Karpas-422 (cell line): ENCODE results near the gene ARHGAP22. TPM values are rescaled to one million over a fixed set of nuclear protein-coding genes. Genes with fewer than 3 reads are reported as not detected.

Source experiments
- DNase-seq: peaks from one replicate; pipeline ENCODE4 v3.0.0-alpha.2; 2015
- H2AFZ ChIP-seq: fragments of 200-600 bp; sonication (generic); 2 replicates; pipeline ENCODE4 v1.6.1; 2014; ENCODE audit warnings: antibody characterized with exemption, low read length, mixed read lengths
- H3K27ac ChIP-seq: fragments of 200-600 bp; sonication (generic); 2 replicates; pipeline ENCODE4 v1.5.1; 2014; ENCODE audit warnings: mild to moderate bottlenecking, low read length, moderate library complexity
- H3K27me3 ChIP-seq: fragments of 200-600 bp; sonication (generic); 2 replicates; pipeline ENCODE4 v1.6.1; 2014; ENCODE audit warnings: low read length, mixed read lengths
- H3K36me3 ChIP-seq: fragments of 200-600 bp; sonication (generic); 2 replicates; pipeline ENCODE4 v1.6.1; 2014; ENCODE audit warnings: low read length, mixed read lengths; ENCODE audit not compliant: insufficient read depth
- H3K4me1 ChIP-seq: fragments of 200-600 bp; sonication (generic); 2 replicates; pipeline ENCODE4 v1.6.1; 2014; ENCODE audit warnings: mild to moderate bottlenecking, low read length, mixed read lengths
- H3K4me2 ChIP-seq: fragments of 200-600 bp; sonication (generic); 2 replicates; pipeline ENCODE4 v1.6.1; 2014; ENCODE audit warnings: low read length, low read depth, mild to moderate bottlenecking; ENCODE audit not compliant: poor library complexity, severe bottlenecking
- H3K4me3 ChIP-seq: fragments of 200-600 bp; sonication (generic); 2 replicates; pipeline ENCODE4 v1.5.1; 2014; ENCODE audit warnings: mild to moderate bottlenecking, antibody characterized with exemption, low read length, mixed read lengths
- H3K79me2 ChIP-seq: fragments of 200-600 bp; sonication (generic); 2 replicates; pipeline ENCODE4 v1.6.1; 2014; ENCODE audit warnings: mild to moderate bottlenecking, low read length, mixed read lengths
- H3K9ac ChIP-seq: fragments of 200-600 bp; sonication (generic); 2 replicates; pipeline ENCODE4 v1.6.0; 2014; ENCODE audit warnings: low read length
- H3K9me2 ChIP-seq: fragments of 200-600 bp; sonication (generic), shearing (Covaris generic); replicated peaks from 2 replicates; pipeline ENCODE4 v1.6.0; 2014; ENCODE audit warnings: mild to moderate bottlenecking, low read length, moderate library complexity; ENCODE audit not compliant: insufficient read depth
- H3K9me3 ChIP-seq: fragments of 300-700, 200-600 bp; sonication (generic); 2 replicates; pipeline ENCODE4 v1.6.1; 2014; ENCODE audit warnings: low read length, mixed read lengths
- H4K20me1 ChIP-seq: fragments of 200-600 bp; sonication (generic); 2 replicates; pipeline ENCODE4 v1.6.1; 2014; ENCODE audit warnings: mild to moderate bottlenecking, antibody characterized with exemption, low read length, low read depth; ENCODE audit not compliant: insufficient read depth
- total RNA-seq: library from RNA; depleted of rRNA; stranded (reverse); fragments of >200 nt; shearing (Covaris generic); gene quantifications from 2 replicates; pipeline ENCODE4 v1.2.3, GENCODE V29; 2014; ENCODE audit warnings: low replicate concordance

Gene ARHGAP22
- total RNA-seq, 1 experiment from 2014 or later: 0.07 TPM

- no peak overlapping the region for H2AFZ ChIP-seq
- H4K20me1 ChIP-seq: no peaks in the 10 kb centered on the region
- no peak for DNase-seq
- H3K4me3 ChIP-seq: no peak overlapping the region
- H3K27ac ChIP-seq: no peak overlapping the region
- H3K4me2 ChIP-seq: no peak overlapping the region
- no peaks in the 10 kb centered on the region for H3K9me2 ChIP-seq
- H3K9ac ChIP-seq: no peak overlapping the region
- no peaks in the 10 kb centered on the region for H3K36me3 ChIP-seq
- H3K9me3 ChIP-seq: peaks cover 3% of the 10 kb centered on the region; the same call in 1 of the 2 replicates
- H3K79me2 ChIP-seq: no peaks in the 10 kb centered on the region
- no peaks in the 10 kb centered on the region for H3K27me3 ChIP-seq
- H3K4me1 ChIP-seq: peaks cover 3% of the 10 kb centered on the region; the same call in 1 of the 2 replicates
Observed at GRCh38 chr10:48613016-48613415, 8.1 kb upstream of the ARHGAP22 start.

GRCh38 chr10:48612236-48612943 lies 7.5 kb upstream of the ARHGAP22 start:
- Histone ChIP-seq H3K9me3 (peaks cover 3% of the 10 kb centered on the region; the same call in 1 of the 2 replicates), H3K4me2 (no peak overlapping the region)
- DNase-seq: no peak

GRCh38 chr10:48611133-48611532 lies 6.3 kb upstream of the ARHGAP22 start:
- H3K9ac ChIP-seq: no peak overlapping the region
- H3K27ac ChIP-seq: no peak overlapping the region
- H3K9me3 ChIP-seq: peaks cover 3% of the 10 kb centered on the region; the same call in 1 of the 2 replicates
- peaks cover 3% of the 10 kb centered on the region; the same call in 1 of the 2 replicates for H3K4me1 ChIP-seq
- H3K4me2 ChIP-seq: no peak overlapping the region
- no peaks in the 10 kb centered on the region for H4K20me1 ChIP-seq
- H2AFZ ChIP-seq: no peak overlapping the region
- H3K27me3 ChIP-seq: no peaks in the 10 kb centered on the region
- H3K79me2 ChIP-seq: no peaks in the 10 kb centered on the region
- no peak overlapping the region for H3K4me3 ChIP-seq
- no peaks in the 10 kb centered on the region for H3K9me2 ChIP-seq
- DNase-seq: no peak
- no peaks in the 10 kb centered on the region for H3K36me3 ChIP-seq

More at GRCh38 chr10:48612236-48612943, 7.5 kb upstream of the ARHGAP22 start:
- Histone ChIP-seq H3K4me3 (no peak overlapping the region), H3K36me3 (no peaks in the 10 kb centered on the region), H3K9me2 (no peaks in the 10 kb centered on the region), H3K27ac (no peak overlapping the region), H3K79me2 (no peaks in the 10 kb centered on the region), H3K27me3 (no peaks in the 10 kb centered on the region), H3K4me1 (peaks cover 3% of the 10 kb centered on the region; the same call in 1 of the 2 replicates), H3K9ac (no peak overlapping the region), H4K20me1 (no peaks in the 10 kb centered on the region), H2AFZ (no peak overlapping the region)

- Histone ChIP-seq H3K9me3 (no peaks in the 10 kb centered on the region), H3K79me2 (no peaks in the 10 kb centered on the region), H4K20me1 (no peaks in the 10 kb centered on the region), H3K9ac (no peak overlapping the region), H3K27ac (no peak overlapping the region), H3K4me2 (no peak overlapping the region), H3K9me2 (no peaks in the 10 kb centered on the region), H2AFZ (no peak overlapping the region), H3K4me1 (peaks cover 3% of the 10 kb centered on the region; the same call in 1 of the 2 replicates), H3K4me3 (no peak overlapping the region), H3K27me3 (no peaks in the 10 kb centered on the region), H3K36me3 (no peaks in the 10 kb centered on the region)
- DNase-seq: no peak
Observed at GRCh38 chr10:48610585-48611093, 5.8 kb upstream of the ARHGAP22 start.

GRCh38 chr10:48609899-48610584 lies 5.2 kb upstream of the ARHGAP22 start:
- H3K4me2 ChIP-seq: no peak overlapping the region
- no peak overlapping the region for H3K27ac ChIP-seq
- no peak overlapping the region for H3K4me3 ChIP-seq
- no peak overlapping the region for H3K9ac ChIP-seq
- H3K4me1 ChIP-seq: peaks cover 6% of the 10 kb centered on the region; the same call in 1 of the 2 replicates
- no peaks in the 10 kb centered on the region for H3K9me2 ChIP-seq
- H3K36me3 ChIP-seq: no peaks in the 10 kb centered on the region
- H2AFZ ChIP-seq: no peak overlapping the region
- H4K20me1 ChIP-seq: no peaks in the 10 kb centered on the region
- H3K27me3 ChIP-seq: no peaks in the 10 kb centered on the region; the same call in 1 of the 2 replicates
- DNase-seq: no peak
- H3K9me3 ChIP-seq: no peaks in the 10 kb centered on the region
- no peaks in the 10 kb centered on the region for H3K79me2 ChIP-seq

GRCh38 chr10:48609441-48609840 lies 4.6 kb upstream of the ARHGAP22 start:
- Histone ChIP-seq H3K27ac (no peak overlapping the region), H3K27me3 (no peaks in the 10 kb centered on the region; the same call in 1 of the 2 replicates), H3K79me2 (no peaks in the 10 kb centered on the region), H3K4me1 (peaks cover 12% of the 10 kb centered on the region), H3K36me3 (no peaks in the 10 kb centered on the region), H2AFZ (no peak overlapping the region), H3K4me3 (no peak overlapping the region), H3K9ac (no peak overlapping the region), H3K4me2 (no peak overlapping the region), H3K9me2 (no peaks in the 10 kb centered on the region), H4K20me1 (no peaks in the 10 kb centered on the region), H3K9me3 (no peaks in the 10 kb centered on the region)
- no peak for DNase-seq

GRCh38 chr10:48608976-48609375 lies 4.1 kb upstream of the ARHGAP22 start:
- Histone ChIP-seq H3K36me3 (no peaks in the 10 kb centered on the region), H3K27me3 (no peaks in the 10 kb centered on the region; the same call in 1 of the 2 replicates), H2AFZ (no peak overlapping the region), H3K27ac (no peak overlapping the region), H3K4me2 (no peak overlapping the region), H3K79me2 (no peaks in the 10 kb centered on the region), H3K9me3 (no peaks in the 10 kb centered on the region), H4K20me1 (no peaks in the 10 kb centered on the region), H3K4me3 (no peak overlapping the region), H3K9me2 (no peaks in the 10 kb centered on the region), H3K4me1 (peaks cover 12% of the 10 kb centered on the region), H3K9ac (no peak overlapping the region)
- DNase-seq: no peak

- Histone ChIP-seq H3K9me3 (no peaks in the 10 kb centered on the region), H3K36me3 (no peaks in the 10 kb centered on the region), H3K4me1 (peaks cover 12% of the 10 kb centered on the region), H3K4me3 (no peak overlapping the region), H4K20me1 (no peaks in the 10 kb centered on the region), H3K27me3 (no peaks in the 10 kb centered on the region; the same call in 1 of the 2 replicates), H3K4me2 (no peak overlapping the region), H3K9me2 (no peaks in the 10 kb centered on the region), H3K27ac (no peak overlapping the region), H2AFZ (no peak overlapping the region), H3K79me2 (no peaks in the 10 kb centered on the region), H3K9ac (no peak overlapping the region)
- peak; percentile 90 for DNase-seq
Observed at GRCh38 chr10:48608279-48608681, 3.4 kb upstream of the ARHGAP22 start.
